HG03442 (cell line): ENCODE data around the gene SNED1.

Source experiments
- ATAC-seq: cut with Tn5 transposase; IDR thresholded peaks from one replicate; pipeline ENCODE4 v1.9.1; 2021; ENCODE audit warnings: mild to moderate bottlenecking, moderate library complexity; ENCODE audit not compliant: unreplicated experiment

Gene SNED1

GRCh38 chr2:241123816-241124536 is 125.6 kb downstream of the SNED1 start:
- no peak for ATAC-seq

GRCh38 chr2:241125626-241126025 is 127.2 kb downstream of the SNED1 start:
- ATAC-seq = no peak

- no peak for ATAC-seq
Observed at GRCh38 chr2:241126201-241126611, 127.8 kb downstream of the SNED1 start.

- ATAC-seq = no peak
Observed at GRCh38 chr2:241126771-241127202, 128.4 kb downstream of the SNED1 start.

GRCh38 chr2:241128266-241128665 is 129.8 kb downstream of the SNED1 start:
- no peak for ATAC-seq

- no peak for ATAC-seq
Observed at GRCh38 chr2:241129086-241129871, 130.9 kb downstream of the SNED1 start.

- ATAC-seq = no peak
Observed at GRCh38 chr2:241130316-241130715, 131.9 kb downstream of the SNED1 start.

GRCh38 chr2:241131531-241131930 is 133.1 kb downstream of the SNED1 start:
- no peak for ATAC-seq

- no peak for ATAC-seq
Observed at GRCh38 chr2:241132538-241133435, 134.4 kb downstream of the SNED1 start.

GRCh38 chr2:241133436-241133820 is 135.0 kb downstream of the SNED1 start:
- ATAC-seq = no peak

- no peak for ATAC-seq
Observed at GRCh38 chr2:241134711-241135110, 136.3 kb downstream of the SNED1 start.

- ATAC-seq = no peak
Observed at GRCh38 chr2:241135737-241136136, 137.3 kb downstream of the SNED1 start.

GRCh38 chr2:241136191-241136590 is 137.8 kb downstream of the SNED1 start:
- no peak for ATAC-seq

GRCh38 chr2:241136661-241137260 is 138.3 kb downstream of the SNED1 start:
- no peak for ATAC-seq

GRCh38 chr2:241137276-241138190 is 139.1 kb downstream of the SNED1 start:
- ATAC-seq = no peak

GRCh38 chr2:241138471-241138870 is 140.1 kb downstream of the SNED1 start:
- ATAC-seq = no peak

GRCh38 chr2:241139531-241140444 is 141.4 kb downstream of the SNED1 start:
- no peak for ATAC-seq

- ATAC-seq = no peak
Observed at GRCh38 chr2:241140445-241140840, 142.0 kb downstream of the SNED1 start.
